ENCODE results near the gene LGR4. TPM values are rescaled to one million over a fixed set of nuclear protein-coding genes. Genes with fewer than 3 reads are reported as not detected.

Gene LGR4
- total RNA-seq, 1 experiment from 2014 or later = 99.2 TPM

- Histone ChIP-seq H3K27ac (ENCODE audit: insufficient read length, low read depth, low read length) (no peak overlapping the region), H3K9me3 (ENCODE audit: control insufficient read depth, low read depth, low read length) (no peaks in the 10 kb centered on the region), H2AK5ac (ENCODE audit: insufficient read length, low read length) (no peak overlapping the region), H3T11ph (ENCODE audit: low read length) (no peak overlapping the region), H3K23me2 (ENCODE audit: insufficient read length, low read depth, low read length, poor library complexity, severe bottlenecking) (peaks cover 8% of the 10 kb centered on the region), H4K91ac (ENCODE audit: insufficient read length, low read depth, low read length) (no peak overlapping the region), H3K18ac (ENCODE audit: insufficient read length, low read depth, low read length) (no peak overlapping the region), H4K5ac (ENCODE audit: insufficient read length, low read depth, low read length) (no peak overlapping the region), H3K79me1 (ENCODE audit: insufficient read depth, low read depth, low read length, poor library complexity, severe bottlenecking) (no peaks in the 10 kb centered on the region), H4K20me1 (ENCODE audit: control insufficient read depth, insufficient read depth, insufficient read length) (no peaks in the 10 kb centered on the region), H3K79me2 (ENCODE audit: insufficient read depth, low read length) (peaks cover 9% of the 10 kb centered on the region; the same call in 1 of the 2 replicates), H4K8ac (replicated peaks; ENCODE audit: insufficient read length, low read depth, low read length) (no peak overlapping the region), H3K4ac (ENCODE audit: low read depth, low read length) (no peak overlapping the region), H3K9ac (ENCODE audit: extremely low read depth, insufficient read length, low read length) (no peak overlapping the region), H3K4me2 (ENCODE audit: insufficient read depth, insufficient read length, low read length) (peak overlapping the region; percentile 64), H2BK20ac (ENCODE audit: low read depth, low read length, poor library complexity, severe bottlenecking) (no peak overlapping the region), H3K4me1 (ENCODE audit: insufficient read depth, low read length) (peaks cover 2% of the 10 kb centered on the region; the same call in 1 of the 2 replicates), H2BK12ac (ENCODE audit: insufficient read length, low read depth, low read length) (no peak overlapping the region), H3K56ac (ENCODE audit: insufficient read length, low read depth, low read length) (no peak overlapping the region), H3K23ac (ENCODE audit: insufficient read length, low read depth, low read length) (no peak overlapping the region), H2BK120ac (ENCODE audit: low read depth, low read length, poor library complexity, severe bottlenecking) (no peak overlapping the region), H3K14ac (ENCODE audit: insufficient read depth, low read length) (no peak overlapping the region), H2AFZ (ENCODE audit: low read length) (no peak overlapping the region), H2BK15ac (ENCODE audit: low read depth, low read length) (no peak overlapping the region), H2BK5ac (ENCODE audit: insufficient read length, low read length) (no peak overlapping the region), H3K27me3 (ENCODE audit: insufficient read depth, low read length) (no peaks in the 10 kb centered on the region)
- H3K4me3 Mint-ChIP-seq = peak overlapping the region; percentile 100
- peaks cover 0 to 6% (median 3%) of the 10 kb centered on the region in 3 experiments; a peak in 4 of 7 replicates for H3K36me3 Mint-ChIP-seq (ENCODE audit: insufficient read depth in 1 of 3, low read depth in 3 of 3)
- TF ChIP-seq, protein P1, sequence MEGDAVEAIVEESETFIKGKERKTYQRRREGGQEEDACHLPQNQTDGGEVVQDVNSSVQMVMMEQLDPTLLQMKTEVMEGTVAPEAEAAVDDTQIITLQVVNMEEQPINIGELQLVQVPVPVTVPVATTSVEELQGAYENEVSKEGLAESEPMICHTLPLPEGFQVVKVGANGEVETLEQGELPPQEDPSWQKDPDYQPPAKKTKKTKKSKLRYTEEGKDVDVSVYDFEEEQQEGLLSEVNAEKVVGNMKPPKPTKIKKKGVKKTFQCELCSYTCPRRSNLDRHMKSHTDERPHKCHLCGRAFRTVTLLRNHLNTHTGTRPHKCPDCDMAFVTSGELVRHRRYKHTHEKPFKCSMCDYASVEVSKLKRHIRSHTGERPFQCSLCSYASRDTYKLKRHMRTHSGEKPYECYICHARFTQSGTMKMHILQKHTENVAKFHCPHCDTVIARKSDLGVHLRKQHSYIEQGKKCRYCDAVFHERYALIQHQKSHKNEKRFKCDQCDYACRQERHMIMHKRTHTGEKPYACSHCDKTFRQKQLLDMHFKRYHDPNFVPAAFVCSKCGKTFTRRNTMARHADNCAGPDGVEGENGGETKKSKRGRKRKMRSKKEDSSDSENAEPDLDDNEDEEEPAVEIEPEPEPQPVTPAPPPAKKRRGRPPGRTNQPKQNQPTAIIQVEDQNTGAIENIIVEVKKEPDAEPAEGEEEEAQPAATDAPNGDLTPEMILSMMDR (conservative IDR thresholded peaks at IDR 0.05) = no peak
- no peak overlapping the region for H3K27ac Mint-ChIP-seq
- peaks cover 16 to 26% of the 10 kb centered on the region in 2 experiments for H3K4me1 Mint-ChIP-seq
- no CpG with 5 or more reads among the region's 4 CpGs for WGBS (ENCODE audit: extremely low coverage, insufficient read length, low lambda C conversion rate)
- no peaks in the 10 kb centered on the region; the same call in 1 of the 2 replicates for H3K27me3 Mint-ChIP-seq (ENCODE audit: low read depth)
- DNase-seq = no peak
- no peaks in the 10 kb centered on the region for H3K9me3 Mint-ChIP-seq
These were observed 35.1 kb upstream of the LGR4 start for GRCh38 chr11:27507557-27508322.

All from H9 (cell line).